SH-SY5Y (cell line): Measurements from ENCODE around the gene CCDC91.

ENCODE experiments used
- GATA2 ChIP-seq: IDR thresholded peaks from 2 replicates; pipeline ENCODE4 v1.6.1; 2011; ENCODE audit warnings: mild to moderate bottlenecking, low read depth, low read length
- GATA3 ChIP-seq: IDR thresholded peaks from 2 replicates; pipeline ENCODE4 v1.6.1; 2011; ENCODE audit warnings: low read depth, mild to moderate bottlenecking, low read length, moderate library complexity

DNA sequence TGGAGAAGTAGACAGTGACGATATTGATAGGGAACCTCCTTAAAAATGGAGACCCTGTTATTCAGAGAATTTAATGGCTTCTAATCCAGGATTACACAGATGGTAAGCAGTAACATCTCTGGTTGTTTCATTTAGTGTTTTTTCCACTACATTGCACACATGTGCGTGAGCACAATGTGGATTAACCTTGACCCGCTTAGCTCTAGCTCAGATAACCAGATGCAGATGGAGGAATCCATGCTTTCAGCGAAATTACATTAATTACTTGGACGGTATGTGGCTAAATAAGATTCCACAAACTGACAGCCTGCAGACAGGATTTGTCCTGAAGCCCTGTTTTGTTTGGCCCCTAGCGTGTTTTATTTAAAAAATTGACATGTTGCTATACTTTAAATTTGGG lies 378.4 kb downstream of the CCDC91 start:
- TF ChIP-seq GATA2 (no peak), GATA3 (no peak)
